NB4 (cell line): ENCODE results near the gene TTC33.
"Not testable (repeated sequence)": the region's sequence is repeated elsewhere in the genome, so short reads cannot be mapped to it uniquely, and the experiment has no call there.

Source experiments
- DNase-seq: peaks from one replicate; pipeline ENCODE4 v3.0.0; 2010; ENCODE audit warnings: low read depth
- H3K4me3 ChIP-seq: one replicate; pipeline ENCODE4 v1.5.1; 2011; ENCODE audit warnings: mild to moderate bottlenecking, low read depth, low read length, moderate library complexity
- CTCF ChIP-seq: IDR thresholded peaks from one replicate; pipeline ENCODE4 v1.5.1; 2012; ENCODE audit warnings: low read depth, low read length
- MAX ChIP-seq: IDR thresholded peaks from 2 replicates; pipeline ENCODE4 v1.6.1; 2011; ENCODE audit warnings: low read depth, low read length
- MYC ChIP-seq: IDR thresholded peaks from 2 replicates; pipeline ENCODE4 v1.6.1; 2011; ENCODE audit warnings: low read depth, low read length
- POLR2A ChIP-seq: IDR thresholded peaks from 2 replicates; pipeline ENCODE4 v1.6.1; 2011; ENCODE audit warnings: mild to moderate bottlenecking; ENCODE audit not compliant: insufficient read length; ENCODE audit errors: extremely low read depth

TTC33 gene

GRCh38 chr5:40665635-40666298 lies 90.0 kb downstream of the TTC33 start:
- TF ChIP-seq MYC (no peak), CTCF (no peak), POLR2A (no peak), MAX (no peak)

GRCh38 chr5:40660751-40661150 lies 95.0 kb downstream of the TTC33 start:
- no peak overlapping the region for H3K4me3 ChIP-seq
- TF ChIP-seq MAX (no peak), CTCF (no peak), MYC (no peak), POLR2A (no peak)
- DNase-seq: no peak

More at GRCh38 chr5:40665635-40666298, 90.0 kb downstream of the TTC33 start:
- H3K4me3 ChIP-seq: no peak overlapping the region
- no peak for DNase-seq

GRCh38 chr5:40656766-40657165 lies 99.0 kb downstream of the TTC33 start:
- no peak overlapping the region for H3K4me3 ChIP-seq
- no peak for TF ChIP-seq CTCF
- no peak for TF ChIP-seq MAX
- TF ChIP-seq POLR2A: no peak
- no peak for TF ChIP-seq MYC
- no peak for DNase-seq

GRCh38 chr5:40656091-40656490 lies 99.7 kb downstream of the TTC33 start:
- H3K4me3 ChIP-seq, DNase-seq: not testable (repeated sequence)

- H3K4me3 ChIP-seq: no peak overlapping the region
- DNase-seq: no peak
- TF ChIP-seq MAX (no peak), CTCF (no peak)
These were observed 100.6 kb downstream of the TTC33 start for GRCh38 chr5:40655138-40655537.

- H3K4me3 ChIP-seq: no peak overlapping the region
- no peak for DNase-seq
- TF ChIP-seq MYC (no peak), CTCF (no peak), POLR2A (no peak), MAX (no peak)
These were observed 101.3 kb downstream of the TTC33 start for GRCh38 chr5:40654377-40654991.
